ENCODE results near the gene MYH3. TPM values are rescaled to one million over a fixed set of nuclear protein-coding genes. Genes with fewer than 3 reads are reported as not detected.

MYH3 gene
- polyA plus RNA-seq, 2 donors = 0.95 to 3.6 TPM

- H3K27ac ChIP-seq (ENCODE audit: low read depth in 2 of 2, low read length in 1 of 2) = no peak overlapping the region
- peaks cover 0 to 2% of the 10 kb centered on the region in 2 donors for H3K4me1 ChIP-seq (ENCODE audit: control insufficient read depth in 2 of 2, insufficient read depth in 2 of 2, low read length in 1 of 2)
- H3K27me3 ChIP-seq (ENCODE audit: control insufficient read depth in 1 of 2, insufficient read depth in 2 of 2, low read length in 2 of 2) = no peaks in the 10 kb centered on the region
- no peaks in the 10 kb centered on the region for H3K9me3 ChIP-seq (ENCODE audit: control insufficient read depth in 2 of 2, insufficient read depth in 1 of 2, low read depth in 1 of 2, low read length in 1 of 2)
- no peak overlapping the region for H3K4me3 ChIP-seq (ENCODE audit: low read depth in 1 of 2, low read length in 2 of 2)
- WGBS, 2 donors = 48 to 51% methylated on average over 5 of the region's 5 CpGs
- no peaks in the 10 kb centered on the region for H3K36me3 ChIP-seq (ENCODE audit: control insufficient read depth in 2 of 2, insufficient read depth in 2 of 2, low read length in 1 of 2)
Measured at GRCh38 chr17:10608244-10608643, 48.9 kb downstream of the MYH3 start.

GRCh38 chr17:10606110-10606509 is 51.0 kb downstream of the MYH3 start:
- no peaks in the 10 kb centered on the region for H3K36me3 ChIP-seq (ENCODE audit: control insufficient read depth in 2 of 2, insufficient read depth in 2 of 2, low read length in 1 of 2)
- no peak overlapping the region for H3K4me3 ChIP-seq (ENCODE audit: low read depth in 1 of 2, low read length in 2 of 2)
- no peak overlapping the region for H3K27ac ChIP-seq (ENCODE audit: low read depth in 2 of 2, low read length in 1 of 2)
- no peaks in the 10 kb centered on the region for H3K4me1 ChIP-seq (ENCODE audit: control insufficient read depth in 2 of 2, insufficient read depth in 2 of 2, low read length in 1 of 2)
- H3K27me3 ChIP-seq (ENCODE audit: control insufficient read depth in 1 of 2, insufficient read depth in 2 of 2, low read length in 2 of 2) = no peaks in the 10 kb centered on the region
- 89 to 90% methylated on average over 3 of the region's 3 CpGs for WGBS, 2 donors
- H3K9me3 ChIP-seq (ENCODE audit: control insufficient read depth in 2 of 2, insufficient read depth in 1 of 2, low read depth in 1 of 2, low read length in 1 of 2) = no peaks in the 10 kb centered on the region

DNA sequence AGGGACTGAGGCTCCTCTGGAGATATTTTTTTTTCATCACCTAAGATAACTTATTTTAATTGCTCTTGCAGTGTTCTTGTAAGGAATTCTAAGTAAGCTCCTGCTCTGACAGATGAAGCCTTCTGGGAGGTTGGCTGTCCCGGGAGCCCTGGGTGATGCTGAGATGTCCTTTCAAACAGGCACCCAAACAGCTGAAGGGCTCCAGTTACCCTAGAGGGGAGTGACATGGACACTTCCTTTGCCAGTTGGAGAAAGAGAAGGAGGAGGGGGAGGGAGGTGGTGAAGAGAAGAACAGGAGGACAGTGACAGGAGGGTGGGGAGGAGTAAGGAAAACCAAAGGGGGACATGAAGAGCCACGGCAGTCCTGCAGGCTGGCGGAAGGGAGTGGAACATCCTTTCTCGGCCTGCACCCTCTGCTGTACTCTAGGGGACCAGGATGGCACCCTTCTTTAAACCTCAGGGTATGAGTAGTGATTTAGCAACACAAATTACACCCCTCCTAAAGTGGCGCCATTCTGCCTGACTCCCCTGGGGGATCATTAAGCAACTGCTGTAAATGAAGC is 51.8 kb downstream of the MYH3 start:
- Histone ChIP-seq H3K27ac (ENCODE audit: low read depth in 2 of 2, low read length in 1 of 2) (no peak overlapping the region), H3K36me3 (ENCODE audit: control insufficient read depth in 2 of 2, insufficient read depth in 2 of 2, low read length in 1 of 2) (no peaks in the 10 kb centered on the region), H3K27me3 (ENCODE audit: control insufficient read depth in 1 of 2, insufficient read depth in 2 of 2, low read length in 2 of 2) (peaks cover 0 to 3% of the 10 kb centered on the region in 2 donors), H3K4me3 (ENCODE audit: low read depth in 1 of 2, low read length in 2 of 2) (no peak overlapping the region), H3K4me1 (ENCODE audit: control insufficient read depth in 2 of 2, insufficient read depth in 2 of 2, low read length in 1 of 2) (no peaks in the 10 kb centered on the region), H3K9me3 (ENCODE audit: control insufficient read depth in 2 of 2, insufficient read depth in 1 of 2, low read depth in 1 of 2, low read length in 1 of 2) (no peaks in the 10 kb centered on the region)
- 71 to 76% methylated on average over 5 of the region's 5 CpGs for WGBS, 2 donors

DNA sequence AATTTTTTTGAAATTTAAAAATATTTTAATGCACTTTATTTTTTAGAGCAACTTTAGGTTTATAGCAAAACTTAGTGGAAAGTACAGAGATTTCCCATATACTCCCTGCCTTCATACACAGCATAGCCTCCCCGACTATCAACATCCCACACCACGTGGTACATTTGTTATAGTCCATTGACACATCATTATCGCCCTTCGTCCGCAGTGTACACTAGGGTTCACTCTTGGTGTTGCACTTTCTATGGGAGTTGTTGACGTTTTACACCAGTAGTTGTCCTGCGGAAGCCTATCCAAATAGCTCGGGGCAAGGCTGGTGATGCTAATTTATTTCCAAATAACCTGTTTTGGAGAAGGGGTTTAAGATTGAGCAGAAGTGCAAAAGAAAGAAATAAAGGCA is 52.6 kb downstream of the MYH3 start:
- Histone ChIP-seq H3K4me3 (ENCODE audit: low read depth in 1 of 2, low read length in 2 of 2) (no peak overlapping the region), H3K27ac (ENCODE audit: low read depth in 2 of 2, low read length in 1 of 2) (no peak overlapping the region), H3K9me3 (ENCODE audit: control insufficient read depth in 2 of 2, insufficient read depth in 1 of 2, low read depth in 1 of 2, low read length in 1 of 2) (no peaks in the 10 kb centered on the region), H3K36me3 (ENCODE audit: control insufficient read depth in 2 of 2, insufficient read depth in 2 of 2, low read length in 1 of 2) (no peaks in the 10 kb centered on the region), H3K27me3 (ENCODE audit: control insufficient read depth in 1 of 2, insufficient read depth in 2 of 2, low read length in 2 of 2) (peaks cover 0 to 3% of the 10 kb centered on the region in 2 donors), H3K4me1 (ENCODE audit: control insufficient read depth in 2 of 2, insufficient read depth in 2 of 2, low read length in 1 of 2) (no peaks in the 10 kb centered on the region)
- whole genome bisulfite sequencing, 2 donors = 84 to 85% methylated on average over 8 of the region's 8 CpGs

GRCh38 chr17:10603931-10604330 is 53.2 kb downstream of the MYH3 start:
- H3K27ac ChIP-seq (ENCODE audit: low read depth in 2 of 2, low read length in 1 of 2) = no peak overlapping the region
- peaks cover 0 to 3% of the 10 kb centered on the region in 2 donors for H3K27me3 ChIP-seq (ENCODE audit: control insufficient read depth in 1 of 2, insufficient read depth in 2 of 2, low read length in 2 of 2)
- no peaks in the 10 kb centered on the region for H3K4me1 ChIP-seq (ENCODE audit: control insufficient read depth in 2 of 2, insufficient read depth in 2 of 2, low read length in 1 of 2)
- WGBS, 2 donors = 57 to 66% methylated on average over 3 of the region's 3 CpGs
- no peaks in the 10 kb centered on the region for H3K36me3 ChIP-seq (ENCODE audit: control insufficient read depth in 2 of 2, insufficient read depth in 2 of 2, low read length in 1 of 2)
- no peak overlapping the region for H3K4me3 ChIP-seq (ENCODE audit: low read depth in 1 of 2, low read length in 2 of 2)
- H3K9me3 ChIP-seq (ENCODE audit: control insufficient read depth in 2 of 2, insufficient read depth in 1 of 2, low read depth in 1 of 2, low read length in 1 of 2) = no peaks in the 10 kb centered on the region

- peaks cover 0 to 3% of the 10 kb centered on the region in 2 donors for H3K27me3 ChIP-seq (ENCODE audit: control insufficient read depth in 1 of 2, insufficient read depth in 2 of 2, low read length in 2 of 2)
- no peaks in the 10 kb centered on the region for H3K9me3 ChIP-seq (ENCODE audit: control insufficient read depth in 2 of 2, insufficient read depth in 1 of 2, low read depth in 1 of 2, low read length in 1 of 2)
- no peak overlapping the region for H3K4me3 ChIP-seq (ENCODE audit: low read depth in 1 of 2, low read length in 2 of 2)
- no peaks in the 10 kb centered on the region for H3K4me1 ChIP-seq (ENCODE audit: control insufficient read depth in 2 of 2, insufficient read depth in 2 of 2, low read length in 1 of 2)
- WGBS, 2 donors = 28 to 40% methylated on average over 5 of the region's 5 CpGs
- H3K36me3 ChIP-seq (ENCODE audit: control insufficient read depth in 2 of 2, insufficient read depth in 2 of 2, low read length in 1 of 2) = no peaks in the 10 kb centered on the region
- H3K27ac ChIP-seq (ENCODE audit: low read depth in 2 of 2, low read length in 1 of 2) = no peak overlapping the region
Measured at GRCh38 chr17:10600571-10600970, 56.5 kb downstream of the MYH3 start.

- Histone ChIP-seq H3K9me3 (ENCODE audit: control insufficient read depth in 2 of 2, insufficient read depth in 1 of 2, low read depth in 1 of 2, low read length in 1 of 2) (no peaks in the 10 kb centered on the region), H3K36me3 (ENCODE audit: control insufficient read depth in 2 of 2, insufficient read depth in 2 of 2, low read length in 1 of 2) (no peaks in the 10 kb centered on the region), H3K27me3 (ENCODE audit: control insufficient read depth in 1 of 2, insufficient read depth in 2 of 2, low read length in 2 of 2) (peaks cover 0 to 3% of the 10 kb centered on the region in 2 donors), H3K4me3 (ENCODE audit: low read depth in 1 of 2, low read length in 2 of 2) (no peak overlapping the region), H3K27ac (ENCODE audit: low read depth in 2 of 2, low read length in 1 of 2) (no peak overlapping the region), H3K4me1 (ENCODE audit: control insufficient read depth in 2 of 2, insufficient read depth in 2 of 2, low read length in 1 of 2) (no peaks in the 10 kb centered on the region)
- WGBS, 2 donors = 59 to 68% methylated on average over 2 of the region's 2 CpGs
Measured at GRCh38 chr17:10598621-10599020, 58.5 kb downstream of the MYH3 start.

DNA sequence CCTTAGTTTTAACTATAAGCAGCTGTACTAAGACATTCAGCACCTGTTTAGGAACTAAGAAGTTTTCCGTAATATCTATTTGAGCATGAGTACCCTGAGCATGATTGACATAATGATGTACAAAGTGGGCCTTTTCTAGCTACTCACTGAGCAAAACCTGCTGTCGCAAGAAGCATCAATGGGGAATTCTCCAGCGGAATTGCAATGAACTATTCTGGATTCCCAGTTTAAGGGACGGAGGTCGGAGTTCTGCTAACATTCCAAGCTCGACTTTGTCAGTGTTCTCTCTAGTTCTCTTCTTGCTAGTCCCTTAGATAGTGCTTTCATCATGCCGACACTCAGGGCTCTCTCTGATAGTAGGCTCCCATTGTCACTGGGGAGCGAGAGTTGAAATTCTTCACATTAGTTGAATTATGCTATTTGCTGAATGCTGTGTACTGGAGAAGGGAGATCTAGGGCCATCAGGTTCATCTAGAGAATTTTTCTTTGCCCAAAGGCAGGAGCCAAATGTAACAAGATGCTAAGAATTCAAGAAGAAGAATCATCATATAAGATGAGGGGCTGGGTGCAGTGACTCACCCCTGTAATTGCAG is 67.5 kb downstream of the MYH3 start:
- Histone ChIP-seq H3K4me3 (ENCODE audit: low read depth in 1 of 2, low read length in 2 of 2) (no peak overlapping the region), H3K9me3 (ENCODE audit: control insufficient read depth in 2 of 2, insufficient read depth in 1 of 2, low read depth in 1 of 2, low read length in 1 of 2) (no peaks in the 10 kb centered on the region), H3K27me3 (ENCODE audit: control insufficient read depth in 1 of 2, insufficient read depth in 2 of 2, low read length in 2 of 2) (no peaks in the 10 kb centered on the region), H3K4me1 (ENCODE audit: control insufficient read depth in 2 of 2, insufficient read depth in 2 of 2, low read length in 1 of 2) (no peaks in the 10 kb centered on the region), H3K27ac (ENCODE audit: low read depth in 2 of 2, low read length in 1 of 2) (no peak overlapping the region), H3K36me3 (ENCODE audit: control insufficient read depth in 2 of 2, insufficient read depth in 2 of 2, low read length in 1 of 2) (no peaks in the 10 kb centered on the region)
- WGBS, 2 donors = 85 to 87% methylated on average over 8 of the region's 8 CpGs

- WGBS, 2 donors = 80 to 85% methylated on average over 9 of the region's 9 CpGs
- Histone ChIP-seq H3K4me1 (ENCODE audit: control insufficient read depth in 2 of 2, insufficient read depth in 2 of 2, low read length in 1 of 2) (no peaks in the 10 kb centered on the region), H3K4me3 (ENCODE audit: low read depth in 1 of 2, low read length in 2 of 2) (no peak overlapping the region), H3K27ac (ENCODE audit: low read depth in 2 of 2, low read length in 1 of 2) (no peak overlapping the region), H3K36me3 (ENCODE audit: control insufficient read depth in 2 of 2, insufficient read depth in 2 of 2, low read length in 1 of 2) (no peaks in the 10 kb centered on the region), H3K9me3 (ENCODE audit: control insufficient read depth in 2 of 2, insufficient read depth in 1 of 2, low read depth in 1 of 2, low read length in 1 of 2) (no peaks in the 10 kb centered on the region), H3K27me3 (ENCODE audit: control insufficient read depth in 1 of 2, insufficient read depth in 2 of 2, low read length in 2 of 2) (no peaks in the 10 kb centered on the region)
Measured at GRCh38 chr17:10585529-10585928, 71.6 kb downstream of the MYH3 start.

DNA sequence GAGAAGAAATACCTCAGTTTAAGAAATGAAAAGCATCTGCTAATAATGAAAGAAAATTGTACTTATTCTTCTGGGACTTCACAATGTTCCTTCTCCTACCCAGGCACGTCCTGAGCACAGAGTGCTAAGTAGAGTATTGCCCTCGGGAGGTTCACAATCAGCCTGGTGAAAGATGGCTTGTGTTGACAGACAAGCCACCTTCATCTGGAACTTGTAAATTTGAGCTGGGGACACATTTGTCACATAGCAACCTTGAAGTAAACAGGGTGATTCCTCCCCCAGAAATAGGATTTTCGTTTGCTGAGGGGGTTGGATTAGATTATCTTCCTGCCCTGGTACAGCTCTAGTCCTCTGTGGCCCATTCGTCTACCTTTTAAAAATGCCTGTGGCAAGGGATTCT is 73.3 kb downstream of the MYH3 start:
- Histone ChIP-seq H3K9me3 (ENCODE audit: control insufficient read depth in 2 of 2, insufficient read depth in 1 of 2, low read depth in 1 of 2, low read length in 1 of 2) (no peaks in the 10 kb centered on the region), H3K4me3 (ENCODE audit: low read depth in 1 of 2, low read length in 2 of 2) (no peak overlapping the region), H3K36me3 (ENCODE audit: control insufficient read depth in 2 of 2, insufficient read depth in 2 of 2, low read length in 1 of 2) (no peaks in the 10 kb centered on the region), H3K27me3 (ENCODE audit: control insufficient read depth in 1 of 2, insufficient read depth in 2 of 2, low read length in 2 of 2) (no peaks in the 10 kb centered on the region), H3K27ac (ENCODE audit: low read depth in 2 of 2, low read length in 1 of 2) (no peak overlapping the region), H3K4me1 (ENCODE audit: control insufficient read depth in 2 of 2, insufficient read depth in 2 of 2, low read length in 1 of 2) (no peaks in the 10 kb centered on the region)
- WGBS, 2 donors = 42% methylated on average over 4 of the region's 4 CpGs
